Thyroid gland (tissue), 4 donors: ENCODE results near the gene CXCL12.

Experiments
- CTCF ChIP-seq, 6 experiments: fragments of 200-600 bp in 3 of 6; fragments of 450-650 bp in 3 of 6; sonication (generic) in 3 of 6; IDR thresholded peaks; one replicate each; pipeline ENCODE4 v1.5.1; 2016 to 2019; ENCODE audit warnings: antibody characterized with exemption in 6 of 6, mild to moderate bottlenecking in 2 of 6, inconsistent platforms in 1 of 6, moderate library complexity in 1 of 6
- POLR2A ChIP-seq, 2 donors: fragments of 450-650 bp; IDR thresholded peaks; one replicate each; pipeline ENCODE4 v1.6.1; 2017; ENCODE audit warnings: antibody characterized with exemption in 2 of 2, mild to moderate bottlenecking in 2 of 2, moderate library complexity in 1 of 2

DNA sequence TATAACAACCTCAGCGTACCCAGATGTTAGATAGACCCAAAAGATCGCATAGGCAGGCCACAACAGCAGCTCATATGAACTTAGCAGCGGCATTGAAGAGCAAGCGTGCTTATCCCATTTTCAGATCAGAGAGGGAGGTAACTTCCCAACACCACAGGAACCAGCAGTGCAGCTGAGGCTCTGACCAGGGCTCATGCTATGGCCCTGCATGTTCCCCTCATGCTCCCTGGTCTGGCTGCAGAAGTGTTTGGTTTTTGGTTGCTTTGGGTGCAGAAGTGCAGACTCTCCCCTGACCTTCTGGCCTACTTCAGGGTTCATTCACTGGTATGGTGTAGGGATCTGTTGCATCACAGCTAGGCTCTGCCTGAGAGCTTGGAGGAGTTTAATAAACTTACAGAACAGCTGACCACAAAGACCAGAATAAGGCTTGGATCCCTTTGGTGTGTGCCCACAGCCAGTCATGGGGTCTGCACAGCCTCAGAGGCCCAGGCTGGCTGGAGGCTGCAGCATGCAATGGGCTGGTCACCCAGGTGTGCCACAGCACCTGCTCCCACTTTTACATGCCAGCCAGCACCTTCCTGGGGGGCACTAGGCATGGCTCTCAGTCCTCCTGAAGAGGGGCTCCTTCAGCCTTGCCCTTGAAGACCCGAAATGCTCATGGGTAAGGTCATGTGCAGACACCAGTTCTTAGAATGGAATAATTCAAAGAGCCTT, 9.1 kb upstream of the CXCL12 start:
- TF ChIP-seq CTCF (IDR thresholded peaks at IDR 0.05) (no peak), POLR2A (IDR thresholded peaks at IDR 0.05) (no peak)
